ENCODE results near the gene E2F3. TPM values are rescaled to one million over a fixed set of nuclear protein-coding genes. Genes with fewer than 3 reads are reported as not detected.
A peak's percentile ranks its signal among the peaks of the same experiment; 100 is the strongest.

Gene E2F3
- total and polyA plus RNA-seq, 4 experiments from 2014 or later, result 1.3 to 25.5 (median 15.2) TPM

DNA sequence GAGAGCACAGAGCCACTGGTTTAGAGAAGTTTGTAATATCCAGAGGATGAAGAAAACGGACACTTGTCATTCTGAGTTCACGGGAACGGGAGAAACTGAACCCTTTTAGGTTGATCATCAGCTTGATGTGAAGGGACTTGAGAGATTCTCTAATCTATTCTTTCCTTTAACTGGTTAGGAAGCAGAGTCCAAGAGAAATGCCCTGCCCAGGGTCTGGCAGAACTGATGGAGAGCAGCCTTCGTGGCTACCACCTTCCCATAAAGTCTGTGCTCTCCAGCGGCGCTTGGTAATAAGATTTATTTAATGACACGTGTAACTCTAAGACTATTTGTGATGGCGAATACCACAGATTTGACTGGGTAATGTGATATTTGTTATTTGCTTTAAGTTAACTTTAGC, 36.0 kb downstream of the E2F3 start:
- H3K4me1 Mint-ChIP-seq, result peaks cover 0 to 12% (median 6%) of the 10 kb centered on the region in 4 donors
- intact Hi-C loops (cut with micrococcal nuclease), result no loop called here
- Histone ChIP-seq H3K4me3 (ENCODE audit: low read length in 2 of 2) (no peak overlapping the region), H3K27me3 (ENCODE audit: insufficient read depth, low read length) (no peaks in the 10 kb centered on the region), H3K36me3 (ENCODE audit: insufficient read depth, low read length) (no peaks in the 10 kb centered on the region), H3K9me3 (ENCODE audit: control insufficient read depth in 1 of 2, low read length in 2 of 2) (no peaks in the 10 kb centered on the region), H3K27ac (ENCODE audit: low read depth, low read length) (no peak overlapping the region), H3K4me1 (ENCODE audit: insufficient read depth, low read length) (no peaks in the 10 kb centered on the region)
- H3K9me3 Mint-ChIP-seq, result peaks cover 0 to 6% (median 0%) of the 10 kb centered on the region in 8 donors
- no peak for DNase-seq
- ChIA-PET CTCF (ENCODE audit: partially characterized antibody) (no interaction called here), POLR2A (ENCODE audit: partially characterized antibody) (no interaction called here)
- no peak overlapping the region for H3K4me3 Mint-ChIP-seq
- H3K27ac Mint-ChIP-seq, result no peak overlapping the region
- H3K36me3 Mint-ChIP-seq, result peaks cover 13 to 30% of the 10 kb centered on the region in 2 donors
- H3K27me3 Mint-ChIP-seq, result no peaks in the 10 kb centered on the region

DNA sequence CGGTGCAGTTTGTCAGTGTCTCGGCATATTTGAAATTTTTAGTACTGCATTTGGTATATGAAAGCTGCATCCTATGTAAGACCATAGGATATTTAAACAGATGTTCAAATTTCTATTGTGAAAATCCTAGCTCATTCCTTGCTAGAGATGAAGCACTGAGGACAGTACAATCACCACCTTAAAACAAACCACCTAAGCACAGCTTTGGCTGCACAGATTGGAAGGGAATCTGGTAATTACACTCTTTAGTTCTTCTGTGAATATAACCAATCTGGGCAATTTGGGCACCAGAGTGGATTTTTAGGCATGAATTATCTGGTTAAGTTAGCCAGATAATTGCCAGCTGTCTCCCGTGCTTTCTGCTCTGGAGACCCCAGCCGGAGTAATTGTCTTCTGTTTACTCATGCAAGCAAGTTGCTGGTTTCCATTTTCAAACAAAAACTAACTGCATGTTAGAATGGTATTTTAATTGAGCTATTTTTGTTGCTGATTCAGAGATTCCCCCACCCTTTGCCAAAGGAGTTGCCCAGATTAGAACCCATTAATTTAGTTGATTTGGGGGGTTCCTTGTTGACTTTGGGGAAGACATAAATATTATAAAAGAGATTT, 36.9 kb downstream of the E2F3 start:
- CTCF ChIA-PET (ENCODE audit: partially characterized antibody), result no interaction called here
- Mint-ChIP-seq H3K27me3 (no peaks in the 10 kb centered on the region), H3K27ac (no peak overlapping the region), H3K9me3 (peaks cover 0 to 6% (median 0%) of the 10 kb centered on the region in 8 donors), H3K4me3 (no peak overlapping the region), H3K4me1 (peaks cover 0 to 12% (median 6%) of the 10 kb centered on the region in 4 donors), H3K36me3 (peaks cover 13 to 26% of the 10 kb centered on the region in 2 donors)
- H3K4me3 ChIP-seq (ENCODE audit: low read length in 2 of 2), result no peak overlapping the region
- H3K36me3 ChIP-seq (ENCODE audit: insufficient read depth, low read length), result no peaks in the 10 kb centered on the region
- DNase-seq, result no peak
- no peaks in the 10 kb centered on the region for H3K9me3 ChIP-seq (ENCODE audit: control insufficient read depth in 1 of 2, low read length in 2 of 2)
- H3K4me1 ChIP-seq (ENCODE audit: insufficient read depth, low read length), result no peaks in the 10 kb centered on the region
- intact Hi-C loops (cut with micrococcal nuclease), result no loop called here
- POLR2A ChIA-PET (ENCODE audit: partially characterized antibody), result no interaction called here
- no peaks in the 10 kb centered on the region for H3K27me3 ChIP-seq (ENCODE audit: insufficient read depth, low read length)
- H3K27ac ChIP-seq (ENCODE audit: low read depth, low read length), result no peak overlapping the region

DNA sequence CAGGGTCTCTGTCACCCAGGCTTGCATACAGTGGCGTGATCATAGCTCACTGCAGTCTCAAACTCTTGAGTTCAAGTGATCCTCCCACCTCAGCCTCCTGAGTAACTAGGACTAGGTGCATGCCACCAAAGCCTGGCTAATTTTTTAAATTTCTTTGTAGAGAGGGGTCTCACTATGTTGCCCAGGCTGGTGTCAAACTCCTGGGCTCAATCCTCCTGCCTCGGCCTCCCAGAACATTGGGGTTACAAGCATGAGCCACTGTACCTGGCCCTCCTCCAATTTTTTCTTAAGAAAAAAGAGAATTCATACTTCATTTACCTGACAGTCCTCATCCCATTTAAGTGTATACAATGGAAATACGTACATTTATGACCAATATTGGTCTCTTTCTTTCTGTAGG, 37.9 kb downstream of the E2F3 start:
- Histone ChIP-seq H3K4me1 (ENCODE audit: insufficient read depth, low read length) (no peaks in the 10 kb centered on the region), H3K27ac (ENCODE audit: low read depth, low read length) (no peak overlapping the region), H3K4me3 (ENCODE audit: low read length in 2 of 2) (no peak overlapping the region), H3K36me3 (ENCODE audit: insufficient read depth, low read length) (no peaks in the 10 kb centered on the region), H3K27me3 (ENCODE audit: insufficient read depth, low read length) (no peaks in the 10 kb centered on the region), H3K9me3 (ENCODE audit: control insufficient read depth in 1 of 2, low read length in 2 of 2) (no peaks in the 10 kb centered on the region)
- CTCF ChIA-PET (ENCODE audit: partially characterized antibody), result no interaction called here
- Mint-ChIP-seq H3K9me3 (peaks cover 0 to 6% (median 0%) of the 10 kb centered on the region in 8 donors), H3K27ac (no peak overlapping the region), H3K27me3 (no peaks in the 10 kb centered on the region), H3K4me3 (no peak overlapping the region), H3K36me3 (peaks cover 16 to 29% of the 10 kb centered on the region in 2 donors), H3K4me1 (peaks cover 5 to 13% (median 6%) of the 10 kb centered on the region in 4 donors)
- POLR2A ChIA-PET (ENCODE audit: partially characterized antibody), result no interaction called here
- intact Hi-C loops (cut with micrococcal nuclease), result no loop called here
- no peak for DNase-seq

DNA sequence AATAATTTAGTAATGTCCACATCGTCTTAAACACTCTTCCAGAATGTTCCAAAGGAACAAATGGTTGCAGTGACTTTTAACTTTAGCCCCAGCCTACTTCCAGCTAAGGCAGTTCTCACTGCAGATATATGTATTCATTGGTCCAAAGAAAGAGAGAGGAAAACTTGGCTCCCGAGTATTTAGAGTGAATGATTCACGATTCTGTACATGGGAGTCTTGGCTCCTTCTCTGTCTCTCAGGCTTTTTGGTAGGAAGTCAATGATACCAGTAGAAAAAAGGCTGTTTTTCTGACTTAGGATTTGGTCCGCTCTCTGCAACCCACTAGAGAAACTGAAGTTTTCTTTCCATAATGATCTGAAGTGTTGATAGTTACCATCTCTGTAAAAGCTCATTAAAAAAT, 38.6 kb downstream of the E2F3 start:
- no peak for DNase-seq
- ChIA-PET POLR2A (ENCODE audit: partially characterized antibody) (no interaction called here), CTCF (ENCODE audit: partially characterized antibody) (no interaction called here)
- no peak overlapping the region for H3K4me3 Mint-ChIP-seq
- Histone ChIP-seq H3K27me3 (ENCODE audit: insufficient read depth, low read length) (no peaks in the 10 kb centered on the region), H3K4me1 (ENCODE audit: insufficient read depth, low read length) (no peaks in the 10 kb centered on the region), H3K36me3 (ENCODE audit: insufficient read depth, low read length) (no peaks in the 10 kb centered on the region), H3K4me3 (ENCODE audit: low read length in 2 of 2) (no peak overlapping the region), H3K9me3 (ENCODE audit: control insufficient read depth in 1 of 2, low read length in 2 of 2) (no peaks in the 10 kb centered on the region), H3K27ac (ENCODE audit: low read depth, low read length) (no peak overlapping the region)
- no peaks in the 10 kb centered on the region for H3K27me3 Mint-ChIP-seq
- H3K27ac Mint-ChIP-seq, result no peak overlapping the region
- H3K4me1 Mint-ChIP-seq, result peaks cover 4 to 17% (median 7%) of the 10 kb centered on the region in 4 donors
- H3K9me3 Mint-ChIP-seq, result peaks cover 0 to 6% (median 0%) of the 10 kb centered on the region in 8 donors
- intact Hi-C loops (cut with micrococcal nuclease), result no loop called here
- peaks cover 18 to 32% of the 10 kb centered on the region in 2 donors for H3K36me3 Mint-ChIP-seq

DNA sequence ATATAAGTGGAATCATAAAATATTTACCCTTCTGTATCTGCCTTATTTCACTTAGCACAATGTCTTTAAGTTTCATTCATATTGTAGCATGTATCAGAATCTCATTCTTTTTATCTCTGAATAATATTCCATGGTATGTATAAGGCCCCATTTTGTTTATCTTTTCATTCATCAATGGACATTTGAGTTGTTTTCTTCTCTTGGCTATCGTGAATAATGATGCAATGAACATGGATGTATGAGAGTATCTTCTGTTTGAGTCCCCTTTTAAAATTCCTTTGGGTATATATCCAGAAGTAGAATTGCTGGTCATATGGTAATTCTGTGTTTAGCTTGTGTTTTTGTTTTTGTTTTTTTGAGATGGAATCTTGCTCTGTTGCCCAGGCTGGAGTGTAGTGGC, 39.6 kb downstream of the E2F3 start:
- Histone ChIP-seq H3K27me3 (ENCODE audit: insufficient read depth, low read length) (no peaks in the 10 kb centered on the region), H3K27ac (ENCODE audit: low read depth, low read length) (no peak overlapping the region), H3K36me3 (ENCODE audit: insufficient read depth, low read length) (no peaks in the 10 kb centered on the region), H3K4me1 (ENCODE audit: insufficient read depth, low read length) (no peaks in the 10 kb centered on the region), H3K4me3 (ENCODE audit: low read length in 2 of 2) (no peak overlapping the region), H3K9me3 (ENCODE audit: control insufficient read depth in 1 of 2, low read length in 2 of 2) (no peaks in the 10 kb centered on the region)
- ChIA-PET POLR2A (ENCODE audit: partially characterized antibody) (no interaction called here), CTCF (ENCODE audit: partially characterized antibody) (interaction anchor here (0.6 kb wide), 1 partner anchor 622 kb away, joined by 3 read pairs; no protein-coding TSS in a partner anchor)
- Mint-ChIP-seq H3K27me3 (no peaks in the 10 kb centered on the region), H3K4me1 (peaks cover 4 to 17% (median 6%) of the 10 kb centered on the region in 4 donors), H3K27ac (peak overlapping the region in 1 of 7 donors; percentile 32), H3K9me3 (peaks cover 0 to 6% (median 0%) of the 10 kb centered on the region in 8 donors), H3K36me3 (peaks cover 17 to 31% of the 10 kb centered on the region in 2 donors), H3K4me3 (no peak overlapping the region)
- no peak for DNase-seq
- intact Hi-C loops (cut with micrococcal nuclease), result no loop called here

DNA sequence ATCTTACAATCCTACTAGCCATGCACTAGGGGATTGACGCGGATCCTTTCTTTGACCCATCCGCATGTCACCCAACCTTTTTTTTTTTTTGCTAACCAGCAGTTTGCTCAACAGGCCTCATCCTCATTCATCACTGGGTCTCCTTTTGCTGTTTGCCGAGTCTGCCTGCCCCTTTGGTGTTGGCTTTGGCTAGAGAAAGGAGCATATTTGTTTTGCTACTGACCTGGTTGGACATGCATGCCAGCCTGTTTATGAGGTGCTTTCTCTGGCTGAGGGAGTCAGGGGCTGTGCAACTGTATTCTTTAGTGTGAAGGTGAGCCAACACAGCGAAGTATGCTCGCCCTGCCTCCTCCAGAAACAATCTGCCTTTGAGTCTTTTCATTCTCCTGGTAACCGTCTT, 40.2 kb downstream of the E2F3 start:
- Histone ChIP-seq H3K4me1 (ENCODE audit: insufficient read depth, low read length) (peaks cover 5% of the 10 kb centered on the region), H3K36me3 (ENCODE audit: insufficient read depth, low read length) (no peaks in the 10 kb centered on the region), H3K9me3 (ENCODE audit: control insufficient read depth in 1 of 2, low read length in 2 of 2) (no peaks in the 10 kb centered on the region), H3K27me3 (ENCODE audit: insufficient read depth, low read length) (no peaks in the 10 kb centered on the region), H3K4me3 (ENCODE audit: low read length in 2 of 2) (no peak overlapping the region), H3K27ac (ENCODE audit: low read depth, low read length) (no peak overlapping the region)
- CTCF ChIA-PET (ENCODE audit: partially characterized antibody), result no interaction called here
- H3K27ac Mint-ChIP-seq, result no peak overlapping the region
- intact Hi-C loops (cut with micrococcal nuclease), result no loop called here
- no peak overlapping the region for H3K4me3 Mint-ChIP-seq
- no peaks in the 10 kb centered on the region for H3K27me3 Mint-ChIP-seq
- peaks cover 16 to 26% of the 10 kb centered on the region in 2 donors for H3K36me3 Mint-ChIP-seq
- DNase-seq, result no peak
- peaks cover 3 to 17% (median 7%) of the 10 kb centered on the region in 4 donors for H3K4me1 Mint-ChIP-seq
- H3K9me3 Mint-ChIP-seq, result peaks cover 0 to 6% (median 0%) of the 10 kb centered on the region in 8 donors
- POLR2A ChIA-PET (ENCODE audit: partially characterized antibody), result no interaction called here

DNA sequence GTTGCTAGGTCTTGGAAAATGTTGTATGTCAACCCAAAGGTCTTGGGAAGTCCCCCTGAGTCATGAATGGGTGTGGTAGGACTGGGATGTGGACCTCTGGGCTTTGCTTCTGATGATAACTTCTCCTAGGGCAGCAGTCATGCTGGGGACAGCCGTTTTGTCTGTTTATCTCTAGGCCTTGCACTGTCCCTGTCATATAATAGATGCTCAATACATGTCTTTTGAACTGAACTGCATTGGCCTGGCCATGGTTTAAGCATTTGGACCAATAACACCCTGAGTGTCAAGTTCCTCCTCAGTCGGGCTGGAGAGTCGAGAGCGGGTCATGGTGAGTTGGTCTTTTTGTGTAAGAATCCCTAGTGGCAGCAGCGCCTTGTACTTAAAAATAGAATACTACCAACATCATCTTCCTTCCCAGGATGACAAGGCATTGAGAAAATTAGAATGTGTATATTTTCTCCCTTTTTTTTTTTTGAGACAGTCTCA, 43.1 kb downstream of the E2F3 start:
- intact Hi-C loops (cut with micrococcal nuclease), result no loop called here
- H3K4me1 ChIP-seq (ENCODE audit: insufficient read depth, low read length), result peaks cover 19% of the 10 kb centered on the region
- Mint-ChIP-seq H3K36me3 (peaks cover 10 to 24% of the 10 kb centered on the region in 2 donors), H3K27me3 (no peaks in the 10 kb centered on the region), H3K27ac (no peak overlapping the region), H3K4me1 (peaks cover 15 to 31% (median 20%) of the 10 kb centered on the region in 4 donors), H3K4me3 (no peak overlapping the region), H3K9me3 (peaks cover 0 to 2% (median 0%) of the 10 kb centered on the region in 8 donors)
- no peak for DNase-seq
- no peaks in the 10 kb centered on the region for H3K27me3 ChIP-seq (ENCODE audit: insufficient read depth, low read length)
- H3K27ac ChIP-seq (ENCODE audit: low read depth, low read length), result no peak overlapping the region
- ChIA-PET CTCF (ENCODE audit: partially characterized antibody) (no interaction called here), POLR2A (ENCODE audit: partially characterized antibody) (no interaction called here)
- no peaks in the 10 kb centered on the region for H3K36me3 ChIP-seq (ENCODE audit: insufficient read depth, low read length)
- no peak overlapping the region for H3K4me3 ChIP-seq (ENCODE audit: low read length in 2 of 2)
- no peaks in the 10 kb centered on the region for H3K9me3 ChIP-seq (ENCODE audit: control insufficient read depth in 1 of 2, low read length in 2 of 2)
